DMS53 treated with DMSO at 0.1 percent for 48 hours (cell line): ENCODE measurements around the gene SMIM35.

Experiments used
- DNase-seq: peaks from one replicate; lab custom pipeline; 2025; ENCODE audit not compliant: unreplicated experiment; lab: John Stamatoyannopoulos, UW

The SMIM35 gene

GRCh38 chr11:118060081-118060661 lies 26.6 kb downstream of the SMIM35 start:
- no peak for DNase-seq

- DNase-seq: no peak
Measured at GRCh38 chr11:118059246-118059940, 27.4 kb downstream of the SMIM35 start.

GRCh38 chr11:118058311-118059245 lies 28.2 kb downstream of the SMIM35 start:
- DNase-seq: no peak

- no peak for DNase-seq
Measured at GRCh38 chr11:118057251-118058145, 29.3 kb downstream of the SMIM35 start.

DNA sequence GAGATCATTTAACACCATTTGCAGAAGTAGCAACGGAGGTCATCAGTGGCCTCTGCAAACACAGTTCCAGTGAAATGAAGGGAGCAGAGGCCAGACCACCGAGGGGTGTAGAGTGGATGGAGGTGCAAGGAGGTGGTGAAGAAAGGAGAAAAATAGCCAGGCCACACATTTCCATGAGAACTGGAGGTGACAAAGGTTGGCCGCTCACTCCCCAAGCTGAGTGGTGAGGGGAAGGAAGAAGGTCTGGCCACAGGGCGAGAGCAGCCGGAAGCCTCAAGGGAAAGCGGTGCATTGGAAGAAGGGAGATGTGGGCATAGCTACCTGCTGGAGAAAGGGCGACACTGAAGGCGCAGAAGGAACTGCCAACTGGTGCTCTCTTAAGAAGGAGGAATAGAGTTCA lies 30.0 kb downstream of the SMIM35 start:
- DNase-seq: no peak

DNA sequence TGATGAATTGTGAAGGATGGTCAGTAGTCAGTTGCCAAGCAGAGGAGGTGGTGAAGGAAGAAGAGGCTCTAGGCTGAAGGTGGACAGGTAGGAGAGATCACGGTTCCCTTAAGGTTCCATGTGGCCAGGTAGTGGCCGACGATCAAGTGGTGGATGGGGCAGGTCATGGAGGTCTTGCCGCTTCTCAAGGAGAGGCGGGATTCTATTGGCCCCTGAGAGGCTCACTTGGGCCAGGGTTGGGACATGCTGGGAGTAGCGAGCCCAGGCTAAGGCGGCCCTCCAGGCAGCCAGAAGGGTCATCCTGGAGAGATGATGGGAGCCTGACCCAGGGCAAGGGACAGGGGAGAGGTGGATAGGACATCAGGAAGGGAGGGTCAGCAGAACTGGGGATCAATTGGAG lies 30.8 kb downstream of the SMIM35 start:
- DNase-seq: no peak

DNA sequence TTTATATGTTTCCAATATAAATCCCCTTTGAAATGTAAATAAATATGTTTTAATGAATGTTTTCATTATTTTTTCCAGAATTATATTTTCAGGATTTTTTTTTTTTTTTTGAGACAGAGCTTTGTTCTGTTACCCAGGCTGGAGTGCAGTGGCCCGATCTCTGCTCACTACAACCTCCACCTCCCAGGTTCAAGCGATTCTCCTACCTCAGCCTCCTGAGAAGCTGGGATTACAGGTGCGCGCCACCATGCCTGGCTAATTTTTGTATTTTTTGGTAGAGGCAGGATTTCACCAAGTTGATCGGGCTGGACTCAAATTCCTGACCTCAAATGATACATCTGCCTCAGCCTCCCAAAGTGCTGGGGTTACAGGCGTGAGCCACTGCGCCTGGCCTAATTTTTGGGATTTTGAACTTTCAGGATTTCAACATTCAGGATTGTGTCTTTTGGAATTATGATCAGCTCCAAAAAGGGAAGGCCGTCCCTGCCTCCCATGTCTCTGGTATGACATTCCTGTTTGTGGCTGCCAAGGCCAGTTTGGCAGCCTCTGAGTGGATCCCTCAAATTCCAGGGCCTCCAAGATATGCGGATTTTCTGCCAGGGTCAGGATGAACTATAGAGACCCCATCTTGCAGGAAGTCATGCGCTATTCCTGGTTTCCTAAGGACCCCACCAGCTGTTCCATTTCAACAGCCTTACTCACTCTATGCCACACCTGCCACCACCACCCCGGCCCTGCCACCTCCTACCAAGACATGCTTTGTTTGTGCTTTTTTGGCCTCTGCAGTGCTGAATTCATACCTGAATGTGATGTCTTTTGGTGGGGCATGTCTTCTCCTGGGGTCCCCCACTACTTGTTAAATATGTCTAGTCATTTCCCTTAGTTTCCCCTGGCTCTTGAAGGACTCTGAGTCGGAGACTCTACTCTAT lies 31.8 kb downstream of the SMIM35 start:
- no peak for DNase-seq

DNA sequence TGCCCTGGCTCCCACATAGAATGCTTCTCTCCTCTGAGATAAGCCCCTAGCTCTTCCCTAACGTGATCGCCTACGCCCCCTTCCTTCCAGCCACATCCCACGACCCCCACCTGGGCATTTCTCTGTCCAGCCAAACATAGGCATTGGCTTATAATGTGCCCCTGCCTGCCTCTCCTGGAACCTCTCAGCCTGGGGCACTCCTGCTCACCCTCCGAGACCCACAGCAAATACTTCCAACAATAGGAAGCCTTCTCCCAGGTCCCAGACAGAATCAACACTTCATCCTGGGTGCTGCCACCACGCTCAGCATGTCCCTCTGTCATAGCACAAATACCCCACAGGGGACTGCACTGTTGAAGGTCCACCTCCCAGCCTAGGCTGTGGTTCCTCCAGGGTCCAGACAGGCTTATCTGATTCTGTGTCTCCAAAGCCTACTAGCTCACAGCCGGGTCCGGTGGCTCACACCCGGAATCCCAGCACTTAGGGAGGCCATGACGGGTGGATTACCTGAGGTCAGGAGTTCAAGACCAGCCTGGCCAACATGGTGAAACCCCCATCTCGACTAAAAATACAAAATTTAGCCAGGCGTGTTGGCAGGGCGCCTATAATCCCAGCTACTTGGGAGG lies 34.1 kb downstream of the SMIM35 start:
- no peak for DNase-seq

DNA sequence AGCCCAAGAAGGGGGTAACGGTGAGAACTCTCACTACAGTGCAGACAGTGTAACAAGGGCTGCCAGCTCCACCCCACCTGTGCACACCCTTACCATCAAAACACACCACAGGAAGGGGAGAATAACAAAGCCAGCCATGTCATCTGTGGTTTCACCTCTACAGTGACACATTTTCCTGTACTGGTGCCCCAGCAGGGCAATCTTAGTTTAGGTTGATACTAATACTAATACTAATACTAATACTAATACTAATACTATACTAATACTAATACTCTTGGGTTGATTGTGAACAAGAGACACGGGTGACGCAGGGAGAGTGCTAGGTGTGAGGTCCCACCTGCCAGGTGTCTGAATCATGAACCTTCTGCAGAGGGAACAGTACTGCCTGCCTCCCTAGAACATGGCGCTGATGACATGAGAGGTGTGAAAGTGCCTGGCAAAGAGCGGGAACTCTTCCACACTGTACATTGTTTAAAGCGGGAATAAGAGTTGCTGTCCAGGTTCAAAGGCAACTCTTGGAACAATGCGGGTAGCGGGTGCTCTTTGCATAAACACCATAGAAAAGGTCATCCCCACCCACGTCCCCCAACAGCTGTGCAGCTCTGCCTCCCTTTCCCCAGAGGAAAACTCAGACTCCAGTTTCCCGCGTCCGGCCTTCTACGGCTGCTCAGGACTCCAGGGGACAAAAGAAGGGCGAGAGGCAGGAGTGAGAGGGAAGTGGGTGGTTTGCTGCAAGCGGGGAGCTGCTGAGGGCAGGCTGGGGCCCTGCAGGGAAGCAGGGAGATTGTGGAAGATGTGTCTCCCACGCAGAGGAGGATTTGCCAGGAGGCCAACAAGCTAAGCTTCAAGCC lies 34.9 kb downstream of the SMIM35 start:
- no peak for DNase-seq

DNA sequence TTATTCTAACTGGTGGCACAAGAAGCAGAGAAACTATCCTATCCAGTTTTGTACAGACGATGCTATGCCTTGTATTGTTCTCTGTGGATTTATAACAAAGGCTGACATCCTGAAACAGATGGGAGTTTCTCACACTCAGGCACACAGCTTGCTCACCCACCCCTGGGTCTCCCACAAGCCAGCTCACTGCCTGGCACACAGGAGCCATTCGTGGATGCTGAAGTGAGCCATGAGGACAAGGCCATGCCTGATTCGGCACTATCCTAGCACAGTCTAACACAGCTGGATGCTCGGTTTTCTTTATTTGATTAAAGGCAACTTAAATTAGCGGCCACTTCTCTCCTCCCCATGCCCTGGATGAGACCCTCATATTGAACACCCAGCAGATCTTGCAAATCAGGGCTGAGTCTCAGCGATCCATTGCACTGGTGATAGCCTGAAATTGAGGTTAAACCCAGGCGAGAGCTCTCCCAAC lies 35.6 kb downstream of the SMIM35 start:
- no peak for DNase-seq

DNA sequence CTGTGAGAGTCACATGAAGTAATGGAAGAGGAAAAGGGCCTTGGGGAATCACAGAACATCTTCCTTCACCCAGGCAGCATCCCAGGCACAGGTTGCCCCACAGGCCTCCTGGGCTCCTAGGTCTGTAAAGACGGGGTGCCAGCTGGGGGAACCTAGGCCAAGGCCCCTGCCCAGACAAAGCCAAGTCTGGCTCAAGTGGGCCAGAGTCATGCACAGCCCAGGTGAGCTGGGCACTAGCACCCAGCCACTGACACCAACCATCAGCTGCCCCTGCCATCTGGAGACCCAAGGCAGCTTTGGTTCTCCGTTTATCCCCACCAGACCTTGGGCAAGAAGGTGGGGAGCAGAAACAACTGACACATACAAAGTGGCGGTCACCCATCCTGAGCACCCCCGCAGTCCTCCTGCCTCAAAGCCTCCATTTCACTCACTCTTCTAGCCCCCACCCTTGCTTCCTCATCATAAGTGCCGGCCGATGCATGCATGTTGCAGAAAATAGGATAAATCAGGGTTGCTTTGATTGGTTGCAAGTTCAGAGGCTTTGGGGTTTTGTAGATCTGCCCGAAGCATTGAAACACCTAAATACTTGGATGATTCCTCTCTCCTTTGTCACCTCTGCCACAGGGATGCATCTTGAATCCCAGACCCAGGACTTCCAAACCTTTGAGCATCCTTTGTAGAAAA lies 36.4 kb downstream of the SMIM35 start:
- DNase-seq: no peak

DNA sequence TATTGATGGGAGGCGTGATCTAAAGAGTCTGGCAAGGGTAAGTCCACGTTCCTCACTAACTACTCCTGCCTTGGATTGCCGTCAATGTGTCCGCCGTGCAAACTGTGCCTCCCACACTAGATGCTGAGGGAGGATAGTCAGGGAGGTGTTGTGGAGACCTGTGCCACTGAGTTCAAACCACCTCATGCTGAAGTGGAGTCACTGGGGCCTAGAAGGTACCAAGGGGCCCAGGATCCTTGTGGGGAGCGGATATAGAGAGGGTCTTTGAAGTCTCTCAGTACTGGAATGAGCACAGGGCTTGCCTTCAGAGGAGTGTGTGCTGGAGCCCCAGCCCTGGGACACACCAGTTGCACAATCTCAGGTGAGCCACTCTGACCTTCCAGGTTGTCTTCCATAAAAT lies 37.0 kb downstream of the SMIM35 start:
- no peak for DNase-seq

GRCh38 chr11:118048472-118049370 lies 38.0 kb downstream of the SMIM35 start:
- no peak for DNase-seq

DNA sequence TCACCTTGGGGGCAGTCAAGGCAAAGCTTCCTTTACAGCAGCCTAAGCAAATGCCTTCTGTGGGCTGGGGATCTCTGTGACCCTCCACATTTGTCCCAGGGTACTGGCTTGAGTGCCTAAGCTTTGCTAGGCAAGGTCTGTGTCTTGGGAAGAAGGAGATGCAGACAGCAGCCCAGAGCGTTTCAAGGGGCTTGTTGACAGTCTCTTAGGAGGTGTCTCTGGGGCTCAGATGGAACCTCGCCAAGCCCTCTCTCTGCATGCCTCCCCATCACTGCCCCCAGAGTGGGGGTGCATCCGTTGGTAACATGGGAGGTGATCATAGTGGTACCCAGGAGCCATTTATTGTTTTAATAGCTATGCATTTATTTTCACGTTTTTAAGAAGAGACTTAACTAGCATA lies 39.0 kb downstream of the SMIM35 start:
- no peak for DNase-seq

DNA sequence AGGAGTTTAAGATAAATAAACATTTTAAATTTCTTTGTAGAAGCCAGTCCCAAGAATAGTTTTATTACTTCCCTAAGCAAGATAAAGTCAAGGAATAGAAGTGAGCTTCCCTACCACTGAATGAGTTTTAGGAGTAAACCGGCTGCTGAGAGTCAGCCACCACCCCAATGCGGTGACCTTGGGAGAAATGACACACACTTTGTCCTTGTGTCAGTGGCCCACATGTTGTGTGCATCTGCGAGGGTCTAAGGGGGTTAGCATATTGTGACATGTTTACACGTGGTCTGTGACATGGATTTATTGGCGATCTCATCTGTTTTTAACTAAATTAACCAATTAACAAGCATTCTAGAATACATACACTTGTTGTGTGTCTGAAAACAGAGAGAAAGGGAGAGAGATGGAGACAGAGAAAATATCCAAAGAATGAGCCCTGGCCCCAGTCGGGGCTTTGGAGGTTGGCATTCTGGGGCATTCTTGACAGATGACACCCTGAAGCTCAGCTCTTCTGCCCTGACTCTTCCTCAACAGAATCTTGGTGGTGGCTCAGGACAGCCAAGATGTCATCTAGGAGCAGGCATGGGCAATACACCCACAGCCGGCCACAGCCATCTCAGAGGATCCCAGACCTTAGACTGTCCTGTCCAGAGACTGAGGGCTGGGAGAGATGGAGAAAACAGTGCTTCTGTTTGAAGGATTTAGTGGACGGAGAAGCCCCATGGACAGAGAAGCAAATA lies 39.6 kb downstream of the SMIM35 start:
- DNase-seq: no peak
